Measurements from ENCODE around the gene ALAS1. TPM values are rescaled to one million over a fixed set of nuclear protein-coding genes. Genes with fewer than 3 reads are reported as not detected.

Gene ALAS1
- total and polyA plus RNA-seq, 2 of the 13 experiments (the other 11 are each of a cell fraction or from before 2014, with no cell fraction given), result 36.0 to 43.2 TPM

DNA sequence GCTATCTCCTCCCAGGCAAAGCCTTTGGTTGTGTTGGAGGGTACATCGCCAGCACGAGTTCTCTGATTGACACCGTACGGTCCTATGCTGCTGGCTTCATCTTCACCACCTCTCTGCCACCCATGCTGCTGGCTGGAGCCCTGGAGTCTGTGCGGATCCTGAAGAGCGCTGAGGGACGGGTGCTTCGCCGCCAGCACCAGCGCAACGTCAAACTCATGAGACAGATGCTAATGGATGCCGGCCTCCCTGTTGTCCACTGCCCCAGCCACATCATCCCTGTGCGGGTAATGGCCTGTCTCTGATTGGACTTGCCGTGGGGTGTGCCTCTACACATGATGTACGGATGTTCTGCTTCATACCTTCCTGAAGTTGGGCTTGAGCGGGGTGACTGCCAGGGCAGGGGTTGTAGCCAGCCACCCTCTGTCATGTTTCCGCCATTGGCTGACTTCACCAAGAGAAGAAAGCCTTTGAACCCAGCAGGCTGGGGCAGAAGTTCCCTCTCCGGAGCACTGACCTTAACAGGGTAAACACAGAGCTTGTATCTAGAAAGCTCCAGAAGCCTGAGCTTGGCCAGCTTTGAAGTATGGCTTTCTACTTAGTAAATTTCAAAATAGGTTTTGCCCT is 13.4 kb downstream of the ALAS1 start:
- no peak for DNase-seq (ENCODE audit: low spot score)
- peaks cover 57% of the 10 kb centered on the region for H3K4me1 ChIP-seq (ENCODE audit: insufficient read depth, low read length)
- POLR2A ChIA-PET, result interaction anchor here (1.0 to 1.5 kb wide), 5 partner anchors 9 to 78 kb away, joined by 3 to 6 read pairs (median 3); no protein-coding TSS in a partner anchor
- H4K20me1 ChIP-seq (ENCODE audit: insufficient read depth, low read length), result no peaks in the 10 kb centered on the region
- H3K36me3 ChIP-seq (replicated peaks in 1 of 2; ENCODE audit: control insufficient read depth in 1 of 2, insufficient read depth in 2 of 2, low read length in 2 of 2), result peaks cover 22 to 68% of the 10 kb centered on the region in 2 experiments
- H3K27ac ChIP-seq (ENCODE audit: extremely low read length, insufficient read depth, low read length), result peak overlapping the region; percentile 77
- FAIRE-seq, result peak; percentile 37
- H3K9me3 ChIP-seq (ENCODE audit: low read length), result no peaks in the 10 kb centered on the region
- H3K4me3 ChIP-seq (replicated peaks in 1 of 3; ENCODE audit: insufficient read depth in 1 of 3, low read depth in 2 of 3, low read length in 3 of 3), result no peak overlapping the region
- CTCF ChIA-PET (ENCODE audit: low intra/inter-chr PET ratio, low total read pairs), result no interaction called here
- peak overlapping the region; percentile 17; the same call in 1 of the 2 replicates for H3K9ac ChIP-seq (ENCODE audit: insufficient read depth, low read depth, low read length)
- in situ Hi-C loops (cut with HindIII; ENCODE audit: extremely low pct_ligation_motif_present, low pct_unique_long_range_greater_than_20kb) (no loop called here), intact Hi-C loops (cut with micrococcal nuclease; ENCODE audit: unreplicated experiment) (loop anchor here (2.0 kb wide), 1 partner anchor 57 kb away; the partner anchor contains the start of gene POC1A)
- no peak overlapping the region for H2AFZ ChIP-seq (ENCODE audit: low read length)
- TSS peak; percentile 53 for BruUV-seq (replicated peaks)
- H3K79me2 ChIP-seq (ENCODE audit: insufficient read depth, low read length), result no peaks in the 10 kb centered on the region
- ATAC-seq, result peak; percentile 15
- H3K4me2 ChIP-seq (ENCODE audit: low read depth, low read length), result no peak overlapping the region
- no peaks in the 10 kb centered on the region for H3K27me3 ChIP-seq (ENCODE audit: control insufficient read depth in 1 of 2, insufficient read depth in 2 of 2, low read length in 2 of 2)
- 94% methylated on average over 18 of the region's 18 CpGs for WGBS (ENCODE audit: low lambda C conversion rate)
- TF ChIP-seq HNF4G (IDR thresholded peaks at IDR 0.05; ENCODE audit: borderline replicate concordance, low read depth, low read length), result no peak
- TF ChIP-seq HNF4G (CRISPR knock-in tag; IDR thresholded peaks at IDR 0.05; ENCODE audit: borderline replicate concordance, low read depth), result no peak
- TF ChIP-seq NR1H2 (CRISPR knock-in tag; IDR thresholded peaks at IDR 0.05; ENCODE audit: borderline replicate concordance, low read depth), result no peak
- no peak for TF ChIP-seq ZNF780A (CRISPR knock-in tag; IDR thresholded peaks at IDR 0.05)
- TF ChIP-seq BCL6 (CRISPR knock-in tag; IDR thresholded peaks at IDR 0.05), result peak; percentile 50; the same call in 1 of the 2 replicates
- TF ChIP-seq ZNF850 (CRISPR knock-in tag; conservative IDR thresholded peaks at IDR 0.05), result no peak
- no peak for TF ChIP-seq ZNF253 (CRISPR knock-in tag; IDR thresholded peaks at IDR 0.05; ENCODE audit: borderline replicate concordance)
- peak; percentile 35; the same call in 1 of the 2 replicates for TF ChIP-seq MED1 (CRISPR knock-in tag; IDR thresholded peaks at IDR 0.05)
- no peak for TF ChIP-seq PRMT3 (CRISPR knock-in tag; IDR thresholded peaks at IDR 0.05; ENCODE audit: borderline replicate concordance, low read depth)
- no peak for TF ChIP-seq ZSCAN9 (CRISPR knock-in tag; IDR thresholded peaks at IDR 0.05; ENCODE audit: borderline replicate concordance)
- TF ChIP-seq NR2F1 (CRISPR knock-in tag; IDR thresholded peaks at IDR 0.05), result no peak
- TF ChIP-seq, protein P1, sequence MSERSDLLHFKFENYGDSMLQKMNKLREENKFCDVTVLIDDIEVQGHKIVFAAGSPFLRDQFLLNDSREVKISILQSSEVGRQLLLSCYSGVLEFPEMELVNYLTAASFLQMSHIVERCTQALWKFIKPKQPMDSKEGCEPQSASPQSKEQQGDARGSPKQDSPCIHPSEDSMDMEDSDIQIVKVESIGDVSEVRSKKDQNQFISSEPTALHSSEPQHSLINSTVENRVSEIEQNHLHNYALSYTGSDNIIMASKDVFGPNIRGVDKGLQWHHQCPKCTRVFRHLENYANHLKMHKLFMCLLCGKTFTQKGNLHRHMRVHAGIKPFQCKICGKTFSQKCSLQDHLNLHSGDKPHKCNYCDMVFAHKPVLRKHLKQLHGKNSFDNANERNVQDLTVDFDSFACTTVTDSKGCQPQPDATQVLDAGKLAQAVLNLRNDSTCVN (CRISPR knock-in tag; IDR thresholded peaks at IDR 0.05; ENCODE audit: borderline replicate concordance), result peak; percentile 100
- peak; percentile 25; the same call in 1 of the 2 replicates for TF ChIP-seq SRF (IDR thresholded peaks at IDR 0.05; ENCODE audit: low read depth, low read length)
- peak; percentile 88 for TF ChIP-seq RARA (CRISPR knock-in tag; IDR thresholded peaks at IDR 0.05)
- no peak for TF ChIP-seq ZNF772 (CRISPR knock-in tag; IDR thresholded peaks at IDR 0.05)
- TF ChIP-seq ZMYM2 (CRISPR knock-in tag; IDR thresholded peaks at IDR 0.05), result 0 out of 2 replicates have a peak, but pooled peaks have one; percentile 8
- TF ChIP-seq ZBTB1 (CRISPR knock-in tag; IDR thresholded peaks at IDR 0.05; ENCODE audit: borderline replicate concordance), result no peak
- TF ChIP-seq AGO1 (IDR thresholded peaks at IDR 0.05; ENCODE audit: low read depth, low read length, poor library complexity, severe bottlenecking), result no peak
- no peak for TF ChIP-seq ZFP82 (CRISPR knock-in tag; IDR thresholded peaks at IDR 0.05; ENCODE audit: borderline replicate concordance)

Measured in HepG2 (cell line).